Measurements from ENCODE around the gene ULBP2.

GRCh38 chr6:149919834-149920225 lies 22.0 kb upstream of the ULBP2 start:
- TF ChIP-seq EZH2phosphoT487 (IDR thresholded peaks at IDR 0.05; ENCODE audit: low read length), result no peak
- TF ChIP-seq EZH2 (optimal IDR thresholded peaks at IDR 0.05; ENCODE audit: low read depth, low read length), result no peak
